ENCODE results near the gene KRTAP10-2.

GRCh38 chr21:44502171-44502958, 48.9 kb downstream of the KRTAP10-2 start:
- TF ChIP-seq CTCF (IDR thresholded peaks at IDR 0.05) (no peak), POLR2AphosphoS5 (IDR thresholded peaks at IDR 0.05) (no peak)

Data from esophagus muscularis mucosa (tissue), 3 donors.